Endothelial cell of umbilical vein (primary cell): ENCODE results near the gene HECTD1. TPM values are rescaled to one million over a fixed set of nuclear protein-coding genes. Genes with fewer than 3 reads are reported as not detected.

ENCODE experiments used
- BruUV-seq: library from RNA; stranded (reverse); fragments of 400-500 nt; replicated peaks from 2 replicates; lab custom pipeline; 2021; lab: Mats Ljungman, UMichigan
- CTCF ChIA-PET: fragments of 300-600, 350-600 bp; sonication (Branson Sonifier 250); formaldehyde crosslinking; loops from one replicate; lab custom pipeline; 2021; ENCODE audit warnings: antibody characterized with exemption, inconsistent platforms; lab: Charles Lee
- POLR2A ChIA-PET: fragments of 300-600, 350-600 bp; sonication (Branson Sonifier 250); formaldehyde crosslinking; loops from one replicate; lab custom pipeline; 2021; ENCODE audit warnings: antibody characterized with exemption, inconsistent platforms; lab: Charles Lee
- DNase-seq: peaks from one replicate; pipeline ENCODE4 v3.0.0-alpha.2; 2011; ENCODE audit warnings: low read depth, low spot score
- FAIRE-seq: peaks from 2 replicates; lab custom pipeline; 2011; peaks lifted over from hg19 to GRCh38; lab: Jason Lieb, UNC
- H2AFZ ChIP-seq: 2 replicates; pipeline ENCODE4 v1.6.0; 2012; ENCODE audit warnings: low read depth, low read length, control low read depth, inconsistent platforms
- H3K27ac ChIP-seq: 2 replicates; pipeline ENCODE4 v1.5.1; 2011; ENCODE audit warnings: low read depth, mild to moderate bottlenecking, control low read depth, low read length, moderate library complexity; ENCODE audit not compliant: insufficient read depth
- H3K27me3 ChIP-seq, 2 experiments: 2 replicates each; pipeline versions ENCODE4 v1.6.0 to v1.6.1; 2011; ENCODE audit warnings: low read length in 2 of 2, mixed read lengths in 1 of 2; ENCODE audit not compliant: control insufficient read depth in 2 of 2, insufficient read depth in 2 of 2
- H3K36me3 ChIP-seq, 2 experiments: 2 replicates in 1 of 2; 3 replicates in 1 of 2; pipeline ENCODE4 v1.5.1; 2011; ENCODE audit warnings: low read length in 2 of 2, mild to moderate bottlenecking in 1 of 2, moderate library complexity in 1 of 2; ENCODE audit not compliant: control insufficient read depth in 2 of 2, insufficient read depth in 2 of 2; ENCODE audit errors: extremely low read depth in 1 of 2
- H3K4me1 ChIP-seq: 3 replicates; pipeline ENCODE4 v1.5.1; 2011; ENCODE audit warnings: mild to moderate bottlenecking, low read length; ENCODE audit not compliant: control insufficient read depth, insufficient read depth; ENCODE audit errors: extremely low read depth
- H3K4me2 ChIP-seq: 2 replicates; pipeline ENCODE4 v1.6.1; 2011; ENCODE audit warnings: low read length, control low read depth, mixed read lengths; ENCODE audit not compliant: insufficient read depth
- H3K4me3 ChIP-seq, 3 experiments: fragments of 200-600 bp in 1 of 3; sonication (generic), shearing (Covaris generic) in 1 of 3; replicated peaks in 1 of 3; 2 replicates each; pipeline ENCODE4 v1.5.1; 2011 to 2016; ENCODE audit warnings: control low read depth in 3 of 3, low read length in 3 of 3, mild to moderate bottlenecking in 2 of 3, inconsistent platforms in 1 of 3, low read depth in 1 of 3, moderate library complexity in 1 of 3; ENCODE audit not compliant: insufficient read depth in 1 of 3
- H3K79me2 ChIP-seq: 2 replicates; pipeline ENCODE4 v1.6.0; 2012; ENCODE audit warnings: low read length, inconsistent platforms; ENCODE audit not compliant: control insufficient read depth, insufficient read depth
- H3K9ac ChIP-seq: replicated peaks from 2 replicates; pipeline ENCODE3; 2011; ENCODE audit warnings: low read length, control low read depth; ENCODE audit not compliant: insufficient read depth; ENCODE audit errors: extremely low read depth
- H3K9me1 ChIP-seq: replicated peaks from 3 replicates; pipeline ENCODE4 v1.6.0; 2011; ENCODE audit warnings: mild to moderate bottlenecking, low read length; ENCODE audit not compliant: control insufficient read depth, insufficient read depth; ENCODE audit errors: extremely low read depth
- H3K9me3 ChIP-seq: replicated peaks from 2 replicates; pipeline ENCODE4 v1.5.1; 2012; ENCODE audit warnings: low read length, inconsistent platforms; ENCODE audit not compliant: control insufficient read depth, insufficient read depth
- H4K20me1 ChIP-seq: replicated peaks from 2 replicates; pipeline ENCODE3; 2011; ENCODE audit warnings: mild to moderate bottlenecking, low read length; ENCODE audit not compliant: control insufficient read depth, insufficient read depth; ENCODE audit errors: extremely low read depth
- CTCF ChIP-seq, 2 donors: IDR thresholded peaks; 1 replicate in 1 of 2; 2 replicates in 1 of 2; pipeline ENCODE4 v1.5.1; 2011; ENCODE audit warnings: low read length in 2 of 2, mild to moderate bottlenecking in 2 of 2, moderate library complexity in 2 of 2, control low read depth in 1 of 2, inconsistent platforms in 1 of 2, low read depth in 1 of 2; ENCODE audit not compliant: insufficient read depth in 1 of 2; ENCODE audit errors: extremely low read depth in 1 of 2
- EZH2 ChIP-seq: IDR thresholded peaks from 2 replicates; pipeline ENCODE4 v1.6.1; 2012; ENCODE audit warnings: borderline replicate concordance, low read depth, mild to moderate bottlenecking, moderate library complexity, low read length, inconsistent platforms; ENCODE audit not compliant: severe bottlenecking
- JUN ChIP-seq: IDR thresholded peaks from 2 replicates; pipeline ENCODE4 v1.6.1; 2011; ENCODE audit warnings: borderline replicate concordance, low read depth; ENCODE audit not compliant: insufficient read length, insufficient read depth
- POLR2A ChIP-seq: IDR thresholded peaks from 2 replicates; pipeline ENCODE4 v1.6.1; 2012; ENCODE audit warnings: low read depth, mild to moderate bottlenecking, control low read depth, low read length
- POLR2AphosphoS5 ChIP-seq: IDR thresholded peaks from 2 replicates; pipeline ENCODE4 v1.6.1; 2012; ENCODE audit warnings: low read depth, mild to moderate bottlenecking, control low read depth, low read length, moderate library complexity; ENCODE audit not compliant: insufficient read depth
- dilution Hi-C: fragments of 300-500 bp; cut with MboI; formaldehyde crosslinking; loops from one replicate; pipeline ENCODE4 v1.15.0; 2019; ENCODE audit warnings: low sequenced_read_pairs; ENCODE audit not compliant: extremely low pct_ligation_motif_present
- intact Hi-C: fragments of 100-400 bp; cut with micrococcal nuclease; formaldehyde crosslinking; loops from one replicate; pipeline ENCODE4 v1.10.0; 2022
- polyA plus RNA-seq, 4 experiments: library from polyadenylated mRNA; depleted of rRNA in 3 of 4; stranded (reverse) in 3 of 4; unstranded in 1 of 4; fragments of >200 nt; gene quantifications; 2 replicates each; pipeline versions ENCODE4 v1.2.1 to v1.2.3, GENCODE V29; 2011 to 2012; ENCODE audit warnings: missing spikeins in 1 of 4
- total RNA-seq: library from RNA; stranded (reverse); gene quantifications from 2 replicates; pipeline ENCODE4 v1.2.3, GENCODE V29; 2021
- TF ChIP-seq, protein P1 (sequence below): IDR thresholded peaks from 2 replicates; pipeline ENCODE4 v1.6.1; 2011; ENCODE audit not compliant: insufficient read depth, insufficient read length

Gene HECTD1
- total and polyA plus RNA-seq, 2 donors (not counting 3 experiments of a cell fraction or from before 2014, with no cell fraction given) = 67.9 to 181 TPM

- no peaks in the 10 kb centered on the region for H3K9me3 ChIP-seq
- dilution Hi-C loops = no loop called here
- no peak overlapping the region for H3K4me3 ChIP-seq
- no peak overlapping the region for H3K27ac ChIP-seq
- DNase-seq = no peak
- peaks cover under 1% of the 10 kb centered on the region for H3K4me1 ChIP-seq
- peaks cover 0 to 8% of the 10 kb centered on the region in 2 experiments for H3K36me3 ChIP-seq
- no peak overlapping the region for H3K4me2 ChIP-seq
- intact Hi-C loops = no loop called here
- ChIA-PET CTCF (interaction anchor here (1.1 to 1.2 kb wide), 2 partner anchors 10 kb away, joined by 3 read pairs; no protein-coding TSS in a partner anchor), POLR2A (no interaction called here)
- peaks cover 91% of the 10 kb centered on the region for H3K79me2 ChIP-seq
- no peaks in the 10 kb centered on the region for H3K9me1 ChIP-seq
- BruUV-seq = no TSS peak
- H3K27me3 ChIP-seq = no peaks in the 10 kb centered on the region
- H3K9ac ChIP-seq = no peak overlapping the region
- no peak overlapping the region for H2AFZ ChIP-seq
- peaks cover 6% of the 10 kb centered on the region for H4K20me1 ChIP-seq
- TF ChIP-seq, protein P1, sequence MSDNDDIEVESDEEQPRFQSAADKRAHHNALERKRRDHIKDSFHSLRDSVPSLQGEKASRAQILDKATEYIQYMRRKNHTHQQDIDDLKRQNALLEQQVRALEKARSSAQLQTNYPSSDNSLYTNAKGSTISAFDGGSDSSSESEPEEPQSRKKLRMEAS = no peak
- no peak for TF ChIP-seq CTCF (IDR thresholded peaks at IDR 0.05; ENCODE audit: extremely low read depth in 1 of 2, insufficient read depth in 1 of 2, low read depth in 1 of 2, low read length in 2 of 2)
- no peak for TF ChIP-seq EZH2
- TF ChIP-seq POLR2AphosphoS5 = no peak
- no peak for TF ChIP-seq JUN
- no peak for TF ChIP-seq POLR2A
- FAIRE-seq = no peak
Observed at GRCh38 chr14:31189346-31190218, 18.0 kb downstream of the HECTD1 start.
